A673 (cell line): ENCODE data around the gene RTBDN. TPM values are rescaled to one million over a fixed set of nuclear protein-coding genes. Genes with fewer than 3 reads are reported as not detected.
A peak's percentile ranks its signal among the peaks of the same experiment; 100 is the strongest.

Experiments
- BruUV-seq: library from RNA; stranded (reverse); fragments of 400-500 nt; replicated peaks from 2 replicates; lab custom pipeline; 2021; lab: Mats Ljungman, UMichigan
- CTCF ChIA-PET: fragments of 300-600 bp; sonication (Branson Sonifier 250); formaldehyde crosslinking; loops from one replicate; lab custom pipeline; 2022; ENCODE audit warnings: antibody characterized with exemption; lab: Charles Lee
- POLR2A ChIA-PET: fragments of 300-600 bp; sonication (Branson Sonifier 250); formaldehyde crosslinking; loops from one replicate; lab custom pipeline; 2022; ENCODE audit warnings: antibody characterized with exemption; ENCODE audit not compliant: low non-redundant PET; lab: Charles Lee
- DNase-seq: peaks from one replicate; pipeline ENCODE4 v3.0.0-alpha.2; 2015; ENCODE audit warnings: low spot score
- H3K27ac ChIP-seq: fragments of 200-600 bp; sonication (generic); 2 replicates; pipeline ENCODE4 v1.5.1; 2016; ENCODE audit warnings: mixed run types, low read depth, mild to moderate bottlenecking, mixed read lengths, antibody characterized with exemption, low read length; ENCODE audit not compliant: poor library complexity, severe bottlenecking
- H3K27me3 ChIP-seq: fragments of 200-600 bp; sonication (generic); replicated peaks from 2 replicates; pipeline ENCODE4 v1.6.1; 2017; ENCODE audit warnings: mixed run types, low read depth, mild to moderate bottlenecking, mixed read lengths, antibody characterized with exemption, low read length; ENCODE audit not compliant: insufficient read depth, poor library complexity
- H3K36me3 ChIP-seq: fragments of 200-600 bp; sonication (generic); 2 replicates; pipeline ENCODE4 v1.6.1; 2016; ENCODE audit warnings: mixed run types, mild to moderate bottlenecking, mixed read lengths, antibody characterized with exemption, low read length; ENCODE audit not compliant: insufficient read depth, poor library complexity, severe bottlenecking
- H3K4me1 ChIP-seq: fragments of 200-600 bp; sonication (generic); 2 replicates; pipeline ENCODE4 v1.6.1; 2017; ENCODE audit warnings: mixed run types, mild to moderate bottlenecking, mixed read lengths, antibody characterized with exemption, low read length; ENCODE audit not compliant: insufficient read depth, poor library complexity, severe bottlenecking
- H3K4me3 ChIP-seq: fragments of 200-600 bp; sonication (generic); 2 replicates; pipeline ENCODE4 v1.5.1; 2016; ENCODE audit warnings: low read depth, mixed run types, mild to moderate bottlenecking, mixed read lengths, low read length; ENCODE audit not compliant: poor library complexity, severe bottlenecking
- H3K9me3 ChIP-seq: fragments of 200-600 bp; sonication (generic); 2 replicates; pipeline ENCODE4 v1.6.1; 2016; ENCODE audit warnings: mixed run types, low read depth, mild to moderate bottlenecking, mixed read lengths, antibody characterized with exemption, low read length; ENCODE audit not compliant: poor library complexity, severe bottlenecking
- EZH2 ChIP-seq: fragments of 200-600 bp; sonication (generic); IDR thresholded peaks from 2 replicates; pipeline ENCODE4 v1.6.1; 2017; ENCODE audit warnings: borderline replicate concordance, low read depth, mild to moderate bottlenecking, mixed read lengths, antibody characterized with exemption, low read length; ENCODE audit not compliant: poor library complexity, severe bottlenecking
- intact Hi-C: fragments of 100-400 bp; cut with micrococcal nuclease; formaldehyde crosslinking; loops from one replicate; pipeline ENCODE4 v1.10.0; 2022; ENCODE audit not compliant: unreplicated experiment
- total RNA-seq: library from RNA; stranded (reverse); gene quantifications from 2 replicates; pipeline ENCODE4 v1.2.3, GENCODE V29; 2021
- TF ChIP-seq, protein P1 (sequence below): fragments of 300-800, 200-600 bp; sonication (generic); conservative IDR thresholded peaks from 2 replicates; pipeline ENCODE4 v1.5.1; 2017; ENCODE audit warnings: low read depth, mild to moderate bottlenecking, antibody characterized with exemption, low read length, moderate library complexity, mixed read lengths

RTBDN gene
- total RNA-seq, 1 experiment from 2014 or later, result not detected

GRCh38 chr19:12880551-12881171, 46.3 kb upstream of the RTBDN start:
- peak; percentile 43 for DNase-seq
- no peaks in the 10 kb centered on the region for H3K27me3 ChIP-seq
- peak overlapping the region; percentile 81 for H3K27ac ChIP-seq
- TF ChIP-seq EZH2, result no peak
- TF ChIP-seq, protein P1, sequence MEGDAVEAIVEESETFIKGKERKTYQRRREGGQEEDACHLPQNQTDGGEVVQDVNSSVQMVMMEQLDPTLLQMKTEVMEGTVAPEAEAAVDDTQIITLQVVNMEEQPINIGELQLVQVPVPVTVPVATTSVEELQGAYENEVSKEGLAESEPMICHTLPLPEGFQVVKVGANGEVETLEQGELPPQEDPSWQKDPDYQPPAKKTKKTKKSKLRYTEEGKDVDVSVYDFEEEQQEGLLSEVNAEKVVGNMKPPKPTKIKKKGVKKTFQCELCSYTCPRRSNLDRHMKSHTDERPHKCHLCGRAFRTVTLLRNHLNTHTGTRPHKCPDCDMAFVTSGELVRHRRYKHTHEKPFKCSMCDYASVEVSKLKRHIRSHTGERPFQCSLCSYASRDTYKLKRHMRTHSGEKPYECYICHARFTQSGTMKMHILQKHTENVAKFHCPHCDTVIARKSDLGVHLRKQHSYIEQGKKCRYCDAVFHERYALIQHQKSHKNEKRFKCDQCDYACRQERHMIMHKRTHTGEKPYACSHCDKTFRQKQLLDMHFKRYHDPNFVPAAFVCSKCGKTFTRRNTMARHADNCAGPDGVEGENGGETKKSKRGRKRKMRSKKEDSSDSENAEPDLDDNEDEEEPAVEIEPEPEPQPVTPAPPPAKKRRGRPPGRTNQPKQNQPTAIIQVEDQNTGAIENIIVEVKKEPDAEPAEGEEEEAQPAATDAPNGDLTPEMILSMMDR, result no peak
- H3K4me3 ChIP-seq, result peak overlapping the region; percentile 82
- POLR2A ChIA-PET, result interaction anchor here (0.5 to 1.3 kb wide), 3 partner anchors 10 to 163 kb away, joined by 7 to 9 read pairs (median 8); partner anchors contain the start of gene GCDH
- H3K4me1 ChIP-seq, result no peaks in the 10 kb centered on the region
- intact Hi-C loops, result no loop called here
- no TSS peak for BruUV-seq
- H3K9me3 ChIP-seq, result peaks cover 12% of the 10 kb centered on the region
- H3K36me3 ChIP-seq, result peaks cover 10% of the 10 kb centered on the region
- CTCF ChIA-PET, result interaction anchor here (1.0 kb wide), 1 partner anchor 12 kb away, joined by 3 read pairs; no protein-coding TSS in a partner anchor

- Histone ChIP-seq H3K27me3 (no peaks in the 10 kb centered on the region), H3K9me3 (no peaks in the 10 kb centered on the region), H3K36me3 (peaks cover 14% of the 10 kb centered on the region), H3K4me1 (no peaks in the 10 kb centered on the region), H3K4me3 (no peak overlapping the region), H3K27ac (no peak overlapping the region)
- TF ChIP-seq EZH2, result no peak
- TF ChIP-seq, protein P1, result no peak
- CTCF ChIA-PET, result no interaction called here
- no peak for DNase-seq
- intact Hi-C loops, result no loop called here
- POLR2A ChIA-PET, result no interaction called here
- no TSS peak for BruUV-seq
Observed at GRCh38 chr19:12875086-12875485, 40.7 kb upstream of the RTBDN start.

- intact Hi-C loops, result no loop called here
- BruUV-seq, result no TSS peak
- POLR2A ChIA-PET, result no interaction called here
Observed at GRCh38 chr19:12873891-12874745, 39.7 kb upstream of the RTBDN start.

More at GRCh38 chr19:12873891-12874745, 39.7 kb upstream of the RTBDN start:
- H3K27ac ChIP-seq, result no peak overlapping the region
- H3K36me3 ChIP-seq, result peaks cover 14% of the 10 kb centered on the region
- no peak for TF ChIP-seq EZH2
- TF ChIP-seq, protein P1, result no peak
- H3K4me1 ChIP-seq, result no peaks in the 10 kb centered on the region
- CTCF ChIA-PET, result no interaction called here
- no peaks in the 10 kb centered on the region for H3K27me3 ChIP-seq
- DNase-seq, result no peak
- no peak overlapping the region for H3K4me3 ChIP-seq
- no peaks in the 10 kb centered on the region for H3K9me3 ChIP-seq
